Activated CD4-positive, alpha-beta T cell treated with anti-CD3 and anti-CD28 coated beads, Interleukin-2, amount 10 ng/mL, durations not matched to agents 7 days and 5 days (primary cell): ENCODE data around the gene PRKD2. TPM values are rescaled to one million over a fixed set of nuclear protein-coding genes. Genes with fewer than 3 reads are reported as not detected.
"Not testable (repeated sequence)": the region's sequence is repeated elsewhere in the genome, so short reads cannot be mapped to it uniquely, and the experiment has no call there.

Source experiments
- CTCF ChIA-PET: fragments of 350-600 bp; sonication (Branson Sonifier 250); formaldehyde crosslinking; loops from one replicate; lab custom pipeline; 2021; ENCODE audit warnings: antibody characterized with exemption; lab: Charles Lee
- POLR2A ChIA-PET: fragments of 350-600 bp; sonication (Branson Sonifier 250); formaldehyde crosslinking; loops from one replicate; lab custom pipeline; 2021; ENCODE audit warnings: antibody characterized with exemption; lab: Charles Lee
- DNase-seq: peaks from one replicate; pipeline ENCODE4 v3.0.0-alpha.2; 2020
- H3K27ac Mint-ChIP-seq: one replicate; pipeline ENCODE4 v1.8.0; 2021; ENCODE audit warnings: mild to moderate bottlenecking, moderate library complexity, mixed read lengths
- H3K27me3 Mint-ChIP-seq: one replicate; pipeline ENCODE4 v1.8.0; 2021; ENCODE audit warnings: mixed read lengths
- H3K36me3 Mint-ChIP-seq: one replicate; pipeline ENCODE4 v1.8.0; 2021; ENCODE audit warnings: low read depth, mixed read lengths
- H3K4me1 Mint-ChIP-seq: one replicate; pipeline ENCODE4 v1.8.0; 2021; ENCODE audit warnings: mixed read lengths
- H3K4me3 Mint-ChIP-seq: one replicate; pipeline ENCODE4 v1.8.0; 2021; ENCODE audit warnings: mild to moderate bottlenecking, moderate library complexity, mixed read lengths
- H3K9me3 Mint-ChIP-seq: one replicate; pipeline ENCODE4 v1.8.0; 2021; ENCODE audit warnings: mixed read lengths
- total RNA-seq, 2 experiments: library from RNA; stranded (reverse); gene quantifications; one replicate each; pipeline ENCODE4 v1.2.3, GENCODE V29; 2021

PRKD2 gene
- total RNA-seq, 2 experiments from 2014 or later: 175 to 178 TPM

DNA sequence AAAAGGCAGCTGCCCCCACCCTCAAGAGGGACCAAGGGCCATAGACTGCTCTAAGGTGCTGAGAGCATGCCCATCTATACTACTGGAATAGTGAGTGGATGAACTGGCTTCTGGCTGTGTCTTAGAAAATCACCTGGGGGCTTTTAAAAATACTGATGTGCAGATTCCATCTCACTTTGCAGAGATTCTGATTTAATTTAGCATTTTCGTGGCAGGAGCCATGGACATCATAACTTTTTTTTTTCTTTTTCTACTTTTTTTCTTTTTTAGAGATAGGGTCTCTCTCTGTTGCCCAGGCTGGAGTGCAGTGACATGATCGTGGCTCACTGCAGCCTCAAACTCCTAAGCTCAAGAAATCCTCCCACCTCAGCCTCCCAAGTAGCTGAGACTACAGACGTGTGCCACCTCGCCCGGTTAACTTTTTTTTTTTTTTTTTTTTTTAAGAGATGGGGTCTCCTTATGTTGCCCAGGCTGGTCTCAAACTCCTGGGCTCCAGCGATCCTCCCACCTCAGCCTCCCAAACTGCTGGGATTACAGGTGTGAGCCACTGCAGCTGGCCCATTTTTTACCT lies 4.1 kb downstream of the PRKD2 start:
- H3K9me3 Mint-ChIP-seq, DNase-seq, H3K27me3 Mint-ChIP-seq: not testable (repeated sequence)
- ChIA-PET CTCF (interaction anchor here (0.5 to 4.2 kb wide), 9 partner anchors 8 to 105 kb away, joined by 3 to 20 read pairs (median 4); no protein-coding TSS in a partner anchor), POLR2A (interaction anchor here (0.6 kb wide), 1 partner anchor 16 kb away, joined by 3 read pairs; no protein-coding TSS in a partner anchor)
- peaks cover 60% of the 10 kb centered on the region for H3K36me3 Mint-ChIP-seq
- peaks cover 27% of the 10 kb centered on the region for H3K4me1 Mint-ChIP-seq
- H3K4me3 Mint-ChIP-seq: peak overlapping the region; percentile 94
- peak overlapping the region; percentile 71 for H3K27ac Mint-ChIP-seq

DNA sequence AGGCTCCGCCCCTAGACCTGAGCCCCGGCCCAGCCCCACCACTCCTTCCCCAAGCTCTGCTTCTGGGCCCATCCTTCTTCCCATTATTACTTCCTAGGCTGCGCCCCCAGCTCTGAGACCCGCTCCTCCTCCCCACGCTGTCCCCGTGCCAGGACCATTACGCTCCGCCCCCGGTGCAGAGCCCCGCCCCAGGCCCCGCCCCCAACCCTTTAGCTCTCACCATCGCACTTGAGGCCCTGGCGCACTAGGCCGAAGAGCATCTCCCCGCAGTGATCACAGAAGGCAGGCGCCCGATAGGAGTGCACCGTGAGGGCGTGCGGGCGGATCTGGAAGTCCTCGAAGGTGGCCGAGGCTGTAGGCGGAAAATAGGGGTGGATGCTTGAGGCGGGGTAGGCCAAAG lies 6.2 kb downstream of the PRKD2 start:
- no peak overlapping the region for H3K27ac Mint-ChIP-seq
- ChIA-PET POLR2A (no interaction called here), CTCF (interaction anchor here (0.7 to 2.0 kb wide), 5 partner anchors 8 to 415 kb away, joined by 3 to 9 read pairs (median 3); no protein-coding TSS in a partner anchor)
- H3K4me3 Mint-ChIP-seq: no peak overlapping the region
- DNase-seq: no peak
- peaks cover 62% of the 10 kb centered on the region for H3K36me3 Mint-ChIP-seq
- peaks cover 24% of the 10 kb centered on the region for H3K4me1 Mint-ChIP-seq
- no peaks in the 10 kb centered on the region for H3K9me3 Mint-ChIP-seq
- no peaks in the 10 kb centered on the region for H3K27me3 Mint-ChIP-seq

DNA sequence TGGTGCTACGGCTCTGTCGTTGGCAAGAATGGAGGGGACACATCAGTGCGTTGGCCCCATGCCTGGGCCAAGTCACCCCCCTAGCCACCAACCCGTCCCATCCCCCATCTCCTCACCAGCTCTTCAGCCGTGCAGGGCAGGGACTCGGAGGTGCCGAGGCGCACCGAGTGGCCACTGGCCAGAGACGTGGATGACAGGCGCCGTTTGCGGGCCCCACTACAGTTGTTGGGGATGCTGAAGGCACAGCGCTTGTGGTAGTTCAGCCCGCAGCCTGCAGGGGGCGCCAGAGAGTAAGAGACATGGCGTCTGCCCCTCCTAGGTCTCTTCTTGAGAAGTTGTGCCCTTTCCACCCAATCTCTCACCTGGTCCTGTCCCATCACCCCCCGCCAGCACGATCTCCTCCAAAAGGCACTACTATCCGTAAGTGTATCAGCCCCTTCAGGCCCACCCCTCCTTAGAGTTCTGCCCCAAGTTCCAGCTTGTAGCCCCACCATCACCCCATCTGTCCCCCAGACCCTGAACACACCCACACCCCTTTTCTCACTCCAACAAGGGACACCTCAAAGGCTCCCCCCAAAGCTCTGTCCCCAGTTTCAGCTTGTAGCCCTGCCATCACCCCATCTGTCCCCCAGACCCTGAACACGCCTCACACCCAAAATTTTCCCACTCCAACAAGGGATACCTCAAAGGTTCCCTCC lies 12.4 kb downstream of the PRKD2 start:
- Mint-ChIP-seq H3K36me3 (peaks cover 58% of the 10 kb centered on the region), H3K27ac (peak overlapping the region; percentile 78), H3K27me3 (no peaks in the 10 kb centered on the region), H3K9me3 (no peaks in the 10 kb centered on the region), H3K4me1 (peaks cover 10% of the 10 kb centered on the region), H3K4me3 (no peak overlapping the region)
- CTCF ChIA-PET: interaction anchor here (0.6 to 5.5 kb wide), 20 partner anchors 9 to 1417 kb away, joined by 3 to 36 read pairs (median 4); partner anchors contain the start of genes FOXA3 and PNMA8C
- POLR2A ChIA-PET: no interaction called here
- peak; percentile 89 for DNase-seq

DNA sequence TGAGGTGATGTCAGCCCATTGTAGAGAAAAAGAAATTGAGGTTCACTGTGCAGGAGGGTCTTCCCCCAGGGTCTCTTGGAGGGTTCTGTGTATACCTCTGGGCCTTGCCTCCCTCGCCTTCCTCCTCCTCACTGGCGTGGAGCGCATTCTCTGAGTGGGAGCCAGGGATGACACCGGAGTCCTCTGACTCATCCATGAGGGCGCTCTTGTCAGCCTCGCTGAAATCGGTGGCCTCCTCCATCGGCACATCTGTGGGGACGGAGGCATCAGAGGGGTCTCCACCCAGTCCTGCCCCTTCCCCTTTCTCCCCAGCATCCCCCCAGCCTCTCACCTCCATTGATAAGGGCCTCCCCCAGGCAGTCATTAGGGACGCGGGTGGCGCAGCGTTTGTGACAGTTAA lies 16.2 kb downstream of the PRKD2 start:
- H3K4me1 Mint-ChIP-seq: peaks cover 17% of the 10 kb centered on the region
- H3K27ac Mint-ChIP-seq: no peak overlapping the region
- H3K4me3 Mint-ChIP-seq: no peak overlapping the region
- DNase-seq: no peak
- peaks cover 65% of the 10 kb centered on the region for H3K36me3 Mint-ChIP-seq
- ChIA-PET CTCF (no interaction called here), POLR2A (no interaction called here)
- no peaks in the 10 kb centered on the region for H3K27me3 Mint-ChIP-seq
- H3K9me3 Mint-ChIP-seq: no peaks in the 10 kb centered on the region

DNA sequence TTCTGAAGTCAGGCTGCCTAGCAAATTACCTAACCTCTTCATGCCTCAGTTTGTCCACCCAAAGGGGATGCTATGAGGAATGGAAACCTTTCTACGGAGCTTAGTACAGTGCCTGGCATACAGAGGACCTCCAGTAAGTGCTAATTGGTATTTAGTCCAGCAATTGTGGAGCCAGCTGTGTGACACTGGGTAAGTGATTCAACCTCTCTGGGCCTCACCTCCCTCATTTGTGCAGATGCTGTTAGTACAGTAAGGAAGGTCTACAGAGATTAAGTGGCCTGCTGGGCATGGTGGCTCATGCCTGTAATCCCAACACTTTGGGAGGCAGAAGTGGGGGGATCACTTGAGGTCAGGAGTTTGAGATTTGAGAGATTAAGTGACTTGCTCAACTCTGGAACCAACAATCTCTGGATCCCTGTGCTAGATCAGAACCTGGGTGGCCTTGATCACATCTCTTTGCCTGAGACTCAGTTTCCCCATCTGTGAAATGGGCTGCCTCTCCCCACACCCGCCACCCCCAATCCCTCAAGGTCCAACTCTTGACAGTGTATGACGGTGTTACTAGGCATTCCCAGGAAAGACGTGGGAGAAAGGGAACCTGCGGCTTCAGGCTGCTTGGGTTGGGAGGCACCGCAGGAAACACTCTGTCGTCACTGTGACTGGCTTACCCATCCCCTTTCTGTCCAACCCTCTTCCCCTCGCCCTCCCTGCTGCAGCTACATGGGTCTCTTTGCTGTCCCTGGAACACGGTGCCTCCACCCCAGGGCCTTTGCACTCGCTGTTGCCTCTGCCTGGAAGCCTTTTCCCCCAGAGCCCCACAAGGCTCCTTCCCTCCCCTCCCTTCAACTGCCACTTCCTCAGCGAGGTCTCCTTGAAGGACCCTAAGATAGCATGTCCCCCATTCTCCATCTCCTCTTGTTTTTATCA lies 18.3 kb downstream of the PRKD2 start:
- ChIA-PET POLR2A (no interaction called here), CTCF (interaction anchor here (0.6 kb wide), 1 partner anchor 10 kb away, joined by 4 read pairs; no protein-coding TSS in a partner anchor)
- H3K27ac Mint-ChIP-seq: peak overlapping the region; percentile 54
- no peak overlapping the region for H3K4me3 Mint-ChIP-seq
- no peaks in the 10 kb centered on the region for H3K9me3 Mint-ChIP-seq
- peaks cover 66% of the 10 kb centered on the region for H3K36me3 Mint-ChIP-seq
- DNase-seq: no peak
- peaks cover 7% of the 10 kb centered on the region for H3K4me1 Mint-ChIP-seq
- H3K27me3 Mint-ChIP-seq: no peaks in the 10 kb centered on the region

DNA sequence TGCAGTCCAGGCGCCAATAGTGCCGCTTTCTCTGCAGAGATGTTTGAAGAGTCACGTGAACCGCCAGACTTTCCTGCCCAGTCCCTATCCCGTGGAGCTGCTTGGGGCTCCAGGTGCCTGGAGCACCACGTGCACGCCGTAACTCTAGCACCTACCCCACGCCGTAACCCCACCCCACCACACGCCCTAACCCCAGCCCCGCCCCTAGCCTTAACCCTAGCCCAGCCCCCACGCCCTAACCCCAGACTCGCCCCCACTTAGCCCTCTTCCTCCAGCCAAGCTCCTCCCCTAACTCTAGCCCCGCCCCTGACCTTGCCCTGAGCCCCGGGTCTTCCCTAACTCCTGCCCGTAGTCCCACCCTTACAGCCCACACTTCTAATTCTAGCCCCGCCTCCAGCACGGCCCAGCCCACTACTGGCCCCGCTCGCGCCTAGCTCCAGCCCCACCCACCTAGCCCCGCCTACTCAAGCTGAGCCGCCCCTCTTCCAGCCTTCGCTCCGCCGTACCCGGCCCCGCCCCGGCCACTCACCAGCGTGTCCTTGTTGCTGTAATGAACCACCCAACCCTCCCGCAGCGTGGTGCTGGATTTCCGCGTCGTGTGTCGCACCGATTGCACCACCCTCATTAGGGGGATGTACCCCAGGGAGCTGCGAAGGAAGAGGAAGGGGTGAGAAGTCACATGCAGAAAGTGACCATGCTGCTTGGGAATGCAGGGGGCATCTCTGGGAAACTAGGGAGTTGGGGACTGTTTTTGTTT lies 19.5 kb downstream of the PRKD2 start:
- peak overlapping the region; percentile 46 for H3K27ac Mint-ChIP-seq
- CTCF ChIA-PET: interaction anchor here (0.6 to 0.9 kb wide), 3 partner anchors 31 to 1244 kb away, joined by 3 to 4 read pairs (median 4); no protein-coding TSS in a partner anchor
- no peaks in the 10 kb centered on the region for H3K9me3 Mint-ChIP-seq

DNA sequence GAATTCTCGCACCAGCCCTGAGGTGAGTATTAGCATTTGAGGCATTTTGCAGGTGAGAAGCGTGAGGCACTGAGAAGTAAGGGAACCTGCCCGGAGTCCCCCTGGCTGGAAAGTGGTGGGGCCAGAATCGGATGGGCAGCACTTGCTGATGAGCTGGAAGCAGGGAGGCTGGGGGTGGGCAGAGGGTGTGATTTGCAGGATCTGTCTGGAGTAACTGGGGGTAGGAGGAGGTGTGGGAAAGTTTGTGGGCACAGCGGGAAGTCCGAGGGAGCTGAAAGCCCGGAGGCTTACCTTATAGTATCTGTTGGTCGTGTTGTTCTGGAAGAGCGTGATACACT lies 20.1 kb downstream of the PRKD2 start:
- Mint-ChIP-seq H3K9me3 (no peaks in the 10 kb centered on the region), H3K4me1 (peaks cover 7% of the 10 kb centered on the region), H3K27ac (no peak overlapping the region), H3K4me3 (no peak overlapping the region), H3K27me3 (no peaks in the 10 kb centered on the region), H3K36me3 (peaks cover 74% of the 10 kb centered on the region)
- ChIA-PET POLR2A (no interaction called here), CTCF (interaction anchor here (0.6 to 0.9 kb wide), 3 partner anchors 31 to 1243 kb away, joined by 3 to 4 read pairs (median 4); no protein-coding TSS in a partner anchor)
- DNase-seq: no peak

More for the DNA sequence above, 19.5 kb downstream of the PRKD2 start:
- peak; percentile 28 for DNase-seq
- Mint-ChIP-seq H3K27me3 (no peaks in the 10 kb centered on the region), H3K36me3 (peaks cover 71% of the 10 kb centered on the region), H3K4me3 (no peak overlapping the region), H3K4me1 (peaks cover 7% of the 10 kb centered on the region)
- POLR2A ChIA-PET: interaction anchor here (0.6 kb wide), 1 partner anchor 110 kb away, joined by 3 read pairs; no protein-coding TSS in a partner anchor

DNA sequence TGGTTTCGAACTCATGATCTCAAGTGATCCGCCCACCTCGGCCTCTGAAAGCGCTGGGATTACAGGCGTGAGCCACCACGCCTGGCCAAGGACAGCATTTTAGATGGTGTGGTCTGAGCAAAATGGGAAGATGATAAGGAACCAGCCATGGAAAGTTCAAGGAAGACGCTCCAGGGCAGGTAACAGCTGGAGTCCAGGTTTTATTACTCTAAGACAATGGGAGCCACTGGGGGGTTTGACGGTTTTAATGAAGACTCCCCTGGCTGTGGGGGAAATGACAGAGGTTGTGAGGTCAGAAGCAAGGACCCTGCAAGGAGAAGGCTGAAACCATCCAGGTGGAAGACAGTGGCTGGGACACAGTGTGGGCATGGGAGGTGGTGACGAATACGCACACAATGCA lies 20.9 kb downstream of the PRKD2 start:
- Mint-ChIP-seq H3K4me1 (peaks cover 7% of the 10 kb centered on the region), H3K27ac (no peak overlapping the region), H3K4me3 (no peak overlapping the region), H3K27me3 (no peaks in the 10 kb centered on the region), H3K36me3 (peaks cover 77% of the 10 kb centered on the region), H3K9me3 (no peaks in the 10 kb centered on the region)
- DNase-seq: no peak
- ChIA-PET CTCF (interaction anchor here (0.6 to 2.0 kb wide), 2 partner anchors 9 to 21 kb away, joined by 3 to 5 read pairs; no protein-coding TSS in a partner anchor), POLR2A (no interaction called here)

DNA sequence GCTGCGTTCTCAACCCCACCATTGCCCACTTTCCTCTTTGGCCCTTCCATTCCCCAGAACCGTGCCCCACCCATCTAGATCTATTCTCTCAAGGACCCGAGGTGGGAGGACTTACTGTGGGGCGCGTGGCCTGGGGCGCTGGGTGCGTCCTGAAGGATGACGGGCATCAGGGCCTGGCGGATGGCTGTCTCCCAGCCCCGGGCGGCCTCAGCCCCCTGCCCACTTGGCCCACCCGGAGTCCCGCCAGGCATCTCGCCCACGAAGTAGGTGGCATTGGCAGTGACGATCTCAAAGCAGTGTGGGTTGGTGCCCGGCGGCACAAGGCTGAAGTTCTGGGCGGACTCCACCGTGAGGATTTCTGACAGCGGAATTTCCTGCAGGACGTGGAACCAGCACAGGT lies 23.2 kb downstream of the PRKD2 start:
- Mint-ChIP-seq H3K36me3 (peaks cover 82% of the 10 kb centered on the region), H3K9me3 (no peaks in the 10 kb centered on the region)
- CTCF ChIA-PET: interaction anchor here (1.6 kb wide), 1 partner anchor 22 kb away, joined by 4 read pairs; no protein-coding TSS in a partner anchor

DNA sequence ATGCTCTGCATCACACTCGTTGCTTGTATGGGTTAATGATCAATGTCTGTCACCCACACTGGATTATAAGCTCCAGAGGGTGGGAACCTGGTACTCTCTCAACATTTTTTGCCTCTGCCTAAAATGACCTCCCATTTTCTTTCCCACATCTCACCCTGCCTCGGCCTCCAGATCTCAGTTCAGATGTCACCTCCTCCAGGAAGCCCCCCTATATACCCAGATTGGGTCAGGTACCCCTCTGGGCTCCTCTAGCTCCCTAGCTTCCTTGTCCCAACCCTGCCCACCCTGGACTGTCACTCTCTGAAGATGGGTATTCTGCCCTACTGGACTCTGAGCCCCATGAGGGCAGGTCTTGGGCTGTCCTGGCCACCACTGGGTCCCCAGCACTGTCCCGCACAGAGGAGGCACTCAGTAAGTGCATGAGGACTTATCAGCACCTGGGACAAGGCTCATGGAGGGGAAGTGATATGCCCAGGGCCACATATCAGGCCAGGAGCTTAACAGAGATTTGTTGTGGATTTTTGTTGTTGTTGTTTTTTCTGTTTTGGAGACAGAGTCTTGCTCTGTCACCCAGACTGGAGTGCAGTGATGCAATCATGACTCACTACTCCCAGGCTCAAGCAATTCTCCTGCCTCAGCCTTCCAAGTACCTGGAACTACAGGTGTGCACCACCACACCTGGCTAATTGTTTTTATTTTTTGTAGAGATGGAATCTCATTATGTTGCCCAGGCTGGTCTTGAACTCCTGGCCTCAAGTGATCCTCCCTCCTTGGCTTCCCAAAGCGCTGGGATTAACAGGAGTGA lies 23.8 kb downstream of the PRKD2 start:
- no peak overlapping the region for H3K27ac Mint-ChIP-seq
- peaks cover 6% of the 10 kb centered on the region for H3K4me1 Mint-ChIP-seq
- no peak for DNase-seq
- H3K9me3 Mint-ChIP-seq: no peaks in the 10 kb centered on the region
- H3K36me3 Mint-ChIP-seq: peaks cover 78% of the 10 kb centered on the region
- POLR2A ChIA-PET: no interaction called here
- H3K4me3 Mint-ChIP-seq: no peak overlapping the region
- CTCF ChIA-PET: interaction anchor here (1.6 to 2.4 kb wide), 2 partner anchors 20 to 23 kb away, joined by 4 to 6 read pairs; no protein-coding TSS in a partner anchor
- H3K27me3 Mint-ChIP-seq: no peaks in the 10 kb centered on the region

More for the DNA sequence above, 23.2 kb downstream of the PRKD2 start:
- Mint-ChIP-seq H3K27ac (no peak overlapping the region), H3K4me1 (peaks cover 7% of the 10 kb centered on the region), H3K27me3 (no peaks in the 10 kb centered on the region), H3K4me3 (no peak overlapping the region)
- no peak for DNase-seq
- POLR2A ChIA-PET: no interaction called here

DNA sequence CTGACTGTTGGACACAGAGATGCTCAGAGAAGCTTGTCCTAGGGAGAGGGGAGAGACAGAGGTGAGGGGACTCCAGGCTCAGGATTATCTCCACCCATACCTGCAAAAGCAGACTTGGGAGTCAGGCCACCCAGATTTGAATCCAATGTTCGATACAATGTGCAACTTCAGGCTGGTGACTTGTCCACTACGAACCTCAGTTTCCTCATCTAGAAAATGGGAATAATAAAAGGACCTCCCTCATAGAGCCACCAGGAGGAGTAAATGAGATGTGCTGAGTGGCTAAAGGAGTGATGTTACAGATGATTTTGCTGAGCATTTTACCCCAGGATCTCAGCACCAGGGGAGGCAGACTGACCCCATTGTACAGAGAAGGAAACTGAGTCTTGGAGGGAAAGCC lies 25.0 kb downstream of the PRKD2 start:
- CTCF ChIA-PET: interaction anchor here (2.1 to 2.4 kb wide), 2 partner anchors 12 to 19 kb away, joined by 6 to 8 read pairs; no protein-coding TSS in a partner anchor
- H3K9me3 Mint-ChIP-seq: no peaks in the 10 kb centered on the region
- H3K4me1 Mint-ChIP-seq: peaks cover 2% of the 10 kb centered on the region
- POLR2A ChIA-PET: no interaction called here
- no peak for DNase-seq
- no peak overlapping the region for H3K4me3 Mint-ChIP-seq
- peaks cover 73% of the 10 kb centered on the region for H3K36me3 Mint-ChIP-seq
- H3K27ac Mint-ChIP-seq: no peak overlapping the region
- no peaks in the 10 kb centered on the region for H3K27me3 Mint-ChIP-seq
